ENCODE data around the gene PTPRN2. TPM values are rescaled to one million over a fixed set of nuclear protein-coding genes. Genes with fewer than 3 reads are reported as not detected.

Gene PTPRN2
- total RNA-seq, 1 experiment from 2014 or later = 1.1 TPM

DNA sequence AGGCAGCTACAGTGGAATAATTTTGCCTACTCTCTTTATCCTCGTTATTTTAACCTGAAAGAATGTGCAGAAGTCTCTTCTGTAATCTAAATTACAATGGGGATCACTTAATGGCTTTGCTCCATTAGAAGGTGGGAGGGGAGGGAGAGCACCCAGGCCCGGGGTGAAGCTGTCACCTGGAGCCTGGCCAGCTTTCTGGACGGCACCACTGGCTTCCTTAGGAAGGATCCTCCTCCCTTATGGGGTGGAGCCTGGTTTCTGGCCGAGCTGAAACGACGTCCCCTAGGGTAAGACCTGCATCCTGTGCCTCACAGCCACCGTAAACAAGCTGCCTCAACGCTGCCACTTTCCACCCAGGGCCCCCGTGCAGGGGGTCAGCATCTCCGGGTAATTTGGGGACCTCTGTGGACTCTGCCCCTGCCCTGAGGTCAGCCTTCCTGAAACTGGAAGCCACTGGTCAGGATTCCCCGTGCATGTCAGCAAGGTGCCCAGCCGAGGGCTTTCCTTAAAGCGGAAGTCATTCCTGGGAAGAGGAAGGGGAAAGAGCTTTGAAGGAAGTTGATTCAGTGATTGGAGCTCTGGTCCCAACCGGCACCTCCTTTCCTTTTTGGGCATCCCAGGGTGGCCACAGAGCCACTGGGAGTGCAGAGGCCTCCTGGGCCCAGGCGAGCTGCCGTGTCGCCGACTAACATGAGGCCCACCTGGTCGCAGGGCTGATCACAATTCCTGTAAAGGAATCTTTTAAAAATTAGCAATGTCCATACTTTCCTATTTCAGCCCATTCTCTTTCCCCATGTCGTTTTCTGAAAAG is 681.8 kb downstream of the PTPRN2 start:
- H3K9me3 ChIP-seq (ENCODE audit: control insufficient read depth, insufficient read depth, low read depth, low read length) = no peaks in the 10 kb centered on the region
- intact Hi-C loops (cut with micrococcal nuclease; ENCODE audit: unreplicated experiment) = no loop called here
- no TSS peak for BruUV-seq (replicated peaks)
- H3K27ac ChIP-seq (ENCODE audit: low read length) = no peak overlapping the region
- DNase-seq (ENCODE audit: low read depth, low spot score) (no peak), ATAC-seq (no peak)
- H3K36me3 ChIP-seq (ENCODE audit: control insufficient read depth, insufficient read depth, low read length) = no peaks in the 10 kb centered on the region
- in situ Hi-C loops (cut with HindIII; ENCODE audit: low pct_unique_long_range_greater_than_20kb, low sequenced_read_pairs) = no loop called here
- no peaks in the 10 kb centered on the region for H3K27me3 ChIP-seq (ENCODE audit: control insufficient read depth, insufficient read depth, low read length)
- no peak for TF ChIP-seq TCF7L2 (IDR thresholded peaks at IDR 0.05; ENCODE audit: low read depth, low read length)
- no peak for TF ChIP-seq SIN3A (IDR thresholded peaks at IDR 0.05; ENCODE audit: borderline replicate concordance, insufficient read depth, low read depth, low read length)
- TF ChIP-seq, protein P1, sequence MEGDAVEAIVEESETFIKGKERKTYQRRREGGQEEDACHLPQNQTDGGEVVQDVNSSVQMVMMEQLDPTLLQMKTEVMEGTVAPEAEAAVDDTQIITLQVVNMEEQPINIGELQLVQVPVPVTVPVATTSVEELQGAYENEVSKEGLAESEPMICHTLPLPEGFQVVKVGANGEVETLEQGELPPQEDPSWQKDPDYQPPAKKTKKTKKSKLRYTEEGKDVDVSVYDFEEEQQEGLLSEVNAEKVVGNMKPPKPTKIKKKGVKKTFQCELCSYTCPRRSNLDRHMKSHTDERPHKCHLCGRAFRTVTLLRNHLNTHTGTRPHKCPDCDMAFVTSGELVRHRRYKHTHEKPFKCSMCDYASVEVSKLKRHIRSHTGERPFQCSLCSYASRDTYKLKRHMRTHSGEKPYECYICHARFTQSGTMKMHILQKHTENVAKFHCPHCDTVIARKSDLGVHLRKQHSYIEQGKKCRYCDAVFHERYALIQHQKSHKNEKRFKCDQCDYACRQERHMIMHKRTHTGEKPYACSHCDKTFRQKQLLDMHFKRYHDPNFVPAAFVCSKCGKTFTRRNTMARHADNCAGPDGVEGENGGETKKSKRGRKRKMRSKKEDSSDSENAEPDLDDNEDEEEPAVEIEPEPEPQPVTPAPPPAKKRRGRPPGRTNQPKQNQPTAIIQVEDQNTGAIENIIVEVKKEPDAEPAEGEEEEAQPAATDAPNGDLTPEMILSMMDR (IDR thresholded peaks at IDR 0.05) = no peak
- TF ChIP-seq, protein P2, sequence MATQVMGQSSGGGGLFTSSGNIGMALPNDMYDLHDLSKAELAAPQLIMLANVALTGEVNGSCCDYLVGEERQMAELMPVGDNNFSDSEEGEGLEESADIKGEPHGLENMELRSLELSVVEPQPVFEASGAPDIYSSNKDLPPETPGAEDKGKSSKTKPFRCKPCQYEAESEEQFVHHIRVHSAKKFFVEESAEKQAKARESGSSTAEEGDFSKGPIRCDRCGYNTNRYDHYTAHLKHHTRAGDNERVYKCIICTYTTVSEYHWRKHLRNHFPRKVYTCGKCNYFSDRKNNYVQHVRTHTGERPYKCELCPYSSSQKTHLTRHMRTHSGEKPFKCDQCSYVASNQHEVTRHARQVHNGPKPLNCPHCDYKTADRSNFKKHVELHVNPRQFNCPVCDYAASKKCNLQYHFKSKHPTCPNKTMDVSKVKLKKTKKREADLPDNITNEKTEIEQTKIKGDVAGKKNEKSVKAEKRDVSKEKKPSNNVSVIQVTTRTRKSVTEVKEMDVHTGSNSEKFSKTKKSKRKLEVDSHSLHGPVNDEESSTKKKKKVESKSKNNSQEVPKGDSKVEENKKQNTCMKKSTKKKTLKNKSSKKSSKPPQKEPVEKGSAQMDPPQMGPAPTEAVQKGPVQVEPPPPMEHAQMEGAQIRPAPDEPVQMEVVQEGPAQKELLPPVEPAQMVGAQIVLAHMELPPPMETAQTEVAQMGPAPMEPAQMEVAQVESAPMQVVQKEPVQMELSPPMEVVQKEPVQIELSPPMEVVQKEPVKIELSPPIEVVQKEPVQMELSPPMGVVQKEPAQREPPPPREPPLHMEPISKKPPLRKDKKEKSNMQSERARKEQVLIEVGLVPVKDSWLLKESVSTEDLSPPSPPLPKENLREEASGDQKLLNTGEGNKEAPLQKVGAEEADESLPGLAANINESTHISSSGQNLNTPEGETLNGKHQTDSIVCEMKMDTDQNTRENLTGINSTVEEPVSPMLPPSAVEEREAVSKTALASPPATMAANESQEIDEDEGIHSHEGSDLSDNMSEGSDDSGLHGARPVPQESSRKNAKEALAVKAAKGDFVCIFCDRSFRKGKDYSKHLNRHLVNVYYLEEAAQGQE (IDR thresholded peaks at IDR 0.05; ENCODE audit: insufficient read depth in 1 of 2, low read depth in 2 of 2, low read length in 1 of 2) = no peak
- no peak for TF ChIP-seq POLR2AphosphoS5 (IDR thresholded peaks at IDR 0.05; ENCODE audit: low read depth, low read length)
- no peaks in the 10 kb centered on the region for H3K4me1 ChIP-seq (ENCODE audit: control insufficient read depth, insufficient read depth, low read length)
- ChIA-PET CTCF (no interaction called here), POLR2A (no interaction called here)
- H3K4me3 ChIP-seq (ENCODE audit: low read depth in 2 of 2, low read length in 2 of 2) = no peak overlapping the region

DNA sequence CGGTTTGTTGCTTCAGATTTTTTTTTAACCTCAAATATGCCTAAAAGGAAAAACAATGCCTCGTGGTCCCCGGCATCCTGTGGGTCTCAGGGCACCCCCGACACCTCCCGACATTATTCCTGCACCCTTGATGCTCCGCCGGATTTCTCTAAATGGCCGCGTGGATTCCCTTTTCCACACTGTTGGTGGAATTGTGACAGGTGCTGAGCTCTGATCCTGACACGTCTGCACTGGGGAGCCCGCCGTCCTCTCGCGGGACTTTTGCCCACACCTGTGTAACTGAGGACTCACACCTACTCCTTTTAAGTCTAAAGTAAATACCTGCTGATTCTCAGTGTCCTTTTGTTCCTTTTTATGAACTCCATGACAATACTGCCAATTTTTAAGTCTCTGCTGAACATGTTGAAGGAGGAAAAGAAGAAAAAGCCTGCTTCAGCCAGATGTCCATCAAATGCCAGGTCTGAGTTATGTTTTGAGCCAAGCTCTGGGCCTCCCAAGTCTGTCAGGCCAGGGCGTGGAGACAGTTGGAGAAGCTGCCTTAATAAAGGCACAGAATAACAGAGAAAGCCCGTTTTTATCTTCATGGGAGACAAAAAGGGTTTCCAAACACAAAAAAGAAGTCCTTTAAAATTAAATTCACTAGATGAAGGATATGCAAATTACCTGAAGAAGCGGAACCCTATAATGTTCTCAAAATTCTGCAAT is 682.6 kb downstream of the PTPRN2 start:
- CTCF ChIA-PET = no interaction called here
- H3K27me3 ChIP-seq (ENCODE audit: control insufficient read depth, insufficient read depth, low read length) = no peaks in the 10 kb centered on the region
- H3K36me3 ChIP-seq (ENCODE audit: control insufficient read depth, insufficient read depth, low read length) = no peaks in the 10 kb centered on the region
- H3K9me3 ChIP-seq (ENCODE audit: control insufficient read depth, insufficient read depth, low read depth, low read length) = no peaks in the 10 kb centered on the region
- intact Hi-C loops (cut with micrococcal nuclease; ENCODE audit: unreplicated experiment) = no loop called here
- POLR2A ChIA-PET = no interaction called here
- DNase-seq (ENCODE audit: low read depth, low spot score) = no peak
- no peak overlapping the region for H3K4me3 ChIP-seq (ENCODE audit: low read depth in 2 of 2, low read length in 2 of 2)
- TF ChIP-seq, protein P2 (IDR thresholded peaks at IDR 0.05; ENCODE audit: insufficient read depth in 1 of 2, low read depth in 2 of 2, low read length in 1 of 2) = no peak
- TF ChIP-seq TCF7L2 (IDR thresholded peaks at IDR 0.05; ENCODE audit: low read depth, low read length) = no peak
- TF ChIP-seq POLR2AphosphoS5 (IDR thresholded peaks at IDR 0.05; ENCODE audit: low read depth, low read length) = no peak
- TF ChIP-seq, protein P1 (IDR thresholded peaks at IDR 0.05) = no peak
- TF ChIP-seq SIN3A (IDR thresholded peaks at IDR 0.05; ENCODE audit: borderline replicate concordance, insufficient read depth, low read depth, low read length) = no peak
- in situ Hi-C loops (cut with HindIII; ENCODE audit: low pct_unique_long_range_greater_than_20kb, low sequenced_read_pairs) = no loop called here
- H3K27ac ChIP-seq (ENCODE audit: low read length) = no peak overlapping the region
- H3K4me1 ChIP-seq (ENCODE audit: control insufficient read depth, insufficient read depth, low read length) = no peaks in the 10 kb centered on the region
- ATAC-seq = no peak
- BruUV-seq (replicated peaks) = no TSS peak
